GM19328 (cell line): ENCODE data around the gene CKAP5.

ENCODE experiments used
- ATAC-seq: cut with Tn5 transposase; IDR thresholded peaks from one replicate; pipeline ENCODE4 v1.9.1; 2021; ENCODE audit warnings: mild to moderate bottlenecking, moderate library complexity; ENCODE audit not compliant: unreplicated experiment

The CKAP5 gene

GRCh38 chr11:46776878-46777277 is 69.2 kb downstream of the CKAP5 start:
- ATAC-seq: no peak

- ATAC-seq: no peak
Observed at GRCh38 chr11:46769636-46770221, 76.4 kb downstream of the CKAP5 start.

GRCh38 chr11:46766656-46767055 is 79.4 kb downstream of the CKAP5 start:
- ATAC-seq: no peak

- no peak for ATAC-seq
Observed at GRCh38 chr11:46762248-46762647, 83.8 kb downstream of the CKAP5 start.

GRCh38 chr11:46761807-46762206 is 84.3 kb downstream of the CKAP5 start:
- no peak for ATAC-seq

DNA sequence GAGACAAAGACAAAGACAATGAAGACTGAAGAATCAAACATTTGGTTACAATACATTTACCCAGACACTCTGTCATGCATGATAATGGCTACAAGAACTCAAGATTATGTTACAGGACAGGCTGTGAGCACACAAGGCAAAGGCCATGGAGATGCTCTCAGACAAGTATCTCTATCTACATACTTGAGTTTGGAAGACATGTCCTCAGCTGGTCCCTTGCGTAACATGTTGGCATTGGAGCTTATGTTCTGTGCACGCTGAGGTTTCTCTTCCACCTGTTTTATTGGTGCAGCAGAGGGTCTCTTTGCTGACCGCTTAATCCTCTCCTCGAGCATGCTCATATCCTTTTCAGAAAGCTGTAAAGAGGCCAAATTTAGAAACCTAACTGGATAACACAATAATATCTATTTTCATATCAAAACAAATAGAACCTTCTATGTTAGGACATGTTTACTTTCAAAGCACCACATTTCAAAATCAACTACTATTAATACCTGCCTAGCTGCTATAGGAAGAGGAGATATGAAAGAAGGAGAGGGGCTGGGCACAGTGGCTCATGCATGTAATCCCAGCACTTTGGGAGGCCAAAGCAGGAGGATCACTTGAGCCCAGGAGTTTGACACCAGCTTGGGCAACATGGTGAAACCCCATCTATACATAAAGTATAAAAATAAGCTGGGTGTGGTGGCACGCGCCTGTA is 85.5 kb downstream of the CKAP5 start:
- no peak for ATAC-seq

- ATAC-seq: no peak
Observed at GRCh38 chr11:46759196-46759595, 86.9 kb downstream of the CKAP5 start.

DNA sequence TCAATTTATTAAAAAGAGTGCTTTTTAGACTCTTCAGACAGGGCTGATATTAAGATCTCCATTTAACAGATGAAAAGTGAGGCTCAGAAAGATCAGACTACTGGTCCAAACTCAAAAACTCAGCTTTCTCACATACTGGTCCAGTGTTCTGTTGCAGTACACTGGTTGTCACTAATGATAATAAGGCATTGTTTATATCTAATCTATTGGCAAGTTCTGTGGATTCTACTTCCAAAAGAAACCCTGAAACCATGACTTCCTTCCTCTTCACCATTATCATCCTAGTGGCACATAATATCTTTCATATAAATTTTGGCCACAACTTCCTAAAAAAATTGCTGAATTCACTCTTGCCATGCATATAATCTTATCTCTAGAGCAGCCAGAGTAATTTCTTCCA is 90.1 kb downstream of the CKAP5 start:
- ATAC-seq: no peak

GRCh38 chr11:46747150-46747549 is 98.9 kb downstream of the CKAP5 start:
- ATAC-seq: no peak

DNA sequence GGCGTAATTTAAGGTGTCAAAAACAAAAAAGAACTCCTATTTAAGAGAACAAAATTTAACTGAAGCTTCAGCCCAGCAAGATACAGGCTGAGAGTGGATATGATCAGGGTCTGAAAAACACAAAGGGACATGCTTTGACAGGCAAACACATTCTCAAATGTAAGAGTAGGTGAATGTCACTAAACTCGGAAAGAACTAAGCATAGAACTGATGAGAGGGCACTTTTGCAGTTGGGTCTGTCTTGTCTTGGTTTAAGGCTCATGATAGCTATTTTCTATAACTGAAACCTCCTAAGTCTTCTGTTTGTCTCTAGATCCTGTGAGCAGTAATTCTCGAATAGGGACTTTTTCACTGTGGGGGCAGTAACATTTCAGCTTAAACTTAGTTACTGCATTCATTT is 100.1 kb downstream of the CKAP5 start:
- ATAC-seq: no peak

- no peak for ATAC-seq
Observed at GRCh38 chr11:46745328-46745727, 100.8 kb downstream of the CKAP5 start.

DNA sequence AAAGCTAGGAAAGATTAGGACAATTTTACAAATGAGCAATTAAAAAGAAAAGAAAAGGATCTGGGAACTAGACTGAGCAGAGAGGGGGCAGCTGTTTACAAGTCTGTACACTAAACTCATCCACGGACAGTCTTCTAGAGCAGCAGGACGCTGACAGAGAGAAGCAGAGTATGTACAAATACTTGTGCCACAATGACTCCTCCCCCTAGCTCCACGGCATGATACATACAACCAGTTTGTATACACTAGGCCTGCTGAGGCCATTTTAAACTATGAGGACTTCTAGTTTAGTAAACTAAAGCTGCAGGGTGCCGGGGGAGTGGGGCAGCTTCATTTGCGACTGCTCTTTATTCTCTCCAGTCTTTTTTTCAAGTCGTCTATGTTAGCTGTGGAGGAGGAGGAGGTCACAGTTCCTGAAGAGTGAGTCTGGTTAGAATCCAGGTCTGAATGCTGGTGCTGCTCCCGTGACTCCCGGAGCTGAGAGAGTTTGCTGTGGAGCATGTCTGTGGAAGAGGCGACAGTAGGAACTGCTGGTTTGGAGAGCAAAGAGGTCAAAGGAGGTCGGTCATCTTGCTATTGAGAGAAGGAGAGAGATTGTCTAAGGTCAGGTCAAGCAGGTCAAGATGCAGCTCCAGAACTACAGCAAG is 102.3 kb downstream of the CKAP5 start:
- no peak for ATAC-seq

- no peak for ATAC-seq
Observed at GRCh38 chr11:46743043-46743442, 103.0 kb downstream of the CKAP5 start.

GRCh38 chr11:46741600-46742484 is 104.2 kb downstream of the CKAP5 start:
- no peak for ATAC-seq

GRCh38 chr11:46738887-46739286 is 107.2 kb downstream of the CKAP5 start:
- ATAC-seq: no peak

GRCh38 chr11:46737699-46738098 is 108.4 kb downstream of the CKAP5 start:
- no peak for ATAC-seq

- no peak for ATAC-seq
Observed at GRCh38 chr11:46736615-46737014, 109.5 kb downstream of the CKAP5 start.

DNA sequence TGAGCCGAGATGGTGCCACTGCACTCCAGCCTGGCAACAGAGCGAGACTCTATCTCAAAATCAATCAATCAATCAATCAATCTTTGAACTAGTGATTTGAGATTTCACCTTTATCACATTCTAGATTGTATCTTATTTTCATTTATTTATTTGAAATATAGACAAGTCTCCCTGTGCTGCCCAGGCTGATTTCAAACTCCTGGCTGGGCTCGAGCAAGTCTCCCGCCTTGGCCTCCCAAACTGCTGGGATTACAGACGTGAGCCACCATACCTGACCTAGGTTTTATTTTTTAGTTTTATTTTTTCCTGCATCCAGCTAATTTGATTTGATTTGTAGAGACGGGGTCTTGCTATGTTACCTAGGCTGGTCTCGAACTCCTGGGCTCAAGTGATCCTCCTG is 109.9 kb downstream of the CKAP5 start:
- ATAC-seq: no peak

DNA sequence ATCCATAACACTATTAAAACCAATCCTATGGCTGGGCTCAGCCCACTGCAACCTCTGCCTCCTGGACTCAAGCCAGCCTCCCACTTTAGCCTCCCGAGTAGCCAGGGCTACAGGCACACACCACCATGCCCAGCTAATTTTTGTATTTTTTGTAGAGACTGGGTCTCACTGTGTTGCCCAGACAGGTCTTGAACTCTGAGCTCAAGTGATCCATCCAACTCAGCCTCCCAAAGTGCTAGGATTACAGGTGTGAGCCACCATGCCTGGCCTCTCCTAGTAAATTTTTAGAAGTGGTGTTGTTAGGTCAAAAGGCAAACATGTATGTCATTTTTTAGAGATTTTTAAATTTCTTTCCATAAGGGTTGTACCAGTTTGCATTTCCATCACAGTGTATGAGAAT is 112.8 kb downstream of the CKAP5 start:
- no peak for ATAC-seq

DNA sequence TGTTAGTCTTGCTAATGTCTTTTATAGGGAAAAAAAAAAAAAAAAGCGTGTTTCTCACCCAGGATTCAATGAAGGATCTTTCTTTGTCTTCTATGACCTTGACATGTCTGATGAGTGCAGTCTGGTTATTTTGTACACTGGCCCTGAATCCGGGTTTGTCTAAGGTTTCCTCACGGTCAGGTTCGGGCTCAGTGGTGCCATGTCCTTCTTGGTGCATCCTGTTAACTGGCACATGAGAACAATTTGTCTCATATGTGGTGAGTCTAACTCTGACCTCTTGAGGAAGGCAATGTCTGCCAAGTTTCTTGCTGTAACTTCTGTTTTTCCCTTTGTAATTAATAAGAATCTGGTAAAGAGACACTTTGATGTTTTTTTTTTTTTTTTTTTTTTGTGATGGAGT is 114.5 kb downstream of the CKAP5 start:
- no peak for ATAC-seq
